ENCODE data around the gene ATAD3C.
"Not testable (repeated sequence)": the region's sequence is repeated elsewhere in the genome, so short reads cannot be mapped to it uniquely, and the experiment has no call there.

Gene ATAD3C

GRCh38 chr1:1460540-1461130 lies 11.1 kb downstream of the ATAD3C start:
- intact Hi-C loops (cut with DNase I), result no loop called here
- no peak for DNase-seq

GRCh38 chr1:1461721-1462317 lies 12.3 kb downstream of the ATAD3C start:
- DNase-seq, result no peak
- intact Hi-C loops (cut with DNase I), result no loop called here

DNA sequence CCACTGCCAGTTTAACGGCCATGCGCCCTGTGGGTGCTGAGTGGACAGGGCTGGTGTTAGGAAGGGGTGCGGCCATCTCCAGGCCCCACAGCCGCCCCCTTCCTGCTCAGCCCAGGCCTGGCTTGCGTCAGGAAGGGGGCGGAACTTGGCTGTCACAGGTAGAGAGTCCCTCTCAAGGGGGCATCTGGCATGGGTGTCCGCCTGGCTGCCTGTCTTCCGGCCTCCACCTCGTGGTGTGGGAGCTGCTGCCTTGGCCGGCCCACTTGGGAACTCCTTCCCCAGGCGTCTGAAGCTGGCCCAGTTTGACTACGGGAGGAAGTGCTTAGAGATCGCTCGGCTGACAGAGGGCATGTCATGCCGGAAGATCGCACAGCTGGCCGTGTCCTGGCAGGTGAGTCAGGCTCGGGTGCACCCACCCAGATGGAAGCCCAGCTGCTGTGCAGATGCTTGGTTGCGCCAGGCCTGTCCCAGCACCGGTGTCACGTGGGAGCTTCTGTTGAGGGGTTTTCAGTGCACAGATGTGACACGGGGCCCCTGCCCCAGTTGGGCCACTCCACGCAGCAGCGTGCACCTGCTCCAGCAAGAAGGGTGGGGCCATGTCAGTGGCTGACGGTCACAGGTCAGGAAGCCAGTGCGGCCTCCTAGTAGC lies 13.0 kb downstream of the ATAD3C start:
- intact Hi-C loops (cut with DNase I), result no loop called here

GRCh38 chr1:1463312-1463711 lies 13.8 kb downstream of the ATAD3C start:
- intact Hi-C loops (cut with DNase I), result no loop called here
- no peak for DNase-seq

More for the DNA sequence above, 13.0 kb downstream of the ATAD3C start:
- peak in 1 of 42 donors; percentile 8 for DNase-seq

GRCh38 chr1:1468196-1468985 lies 18.9 kb downstream of the ATAD3C start:
- intact Hi-C loops (cut with DNase I); DNase-seq: not testable (repeated sequence)

GRCh38 chr1:1470626-1471388 lies 21.3 kb downstream of the ATAD3C start:
- intact Hi-C loops (cut with DNase I), result no loop called here

DNA sequence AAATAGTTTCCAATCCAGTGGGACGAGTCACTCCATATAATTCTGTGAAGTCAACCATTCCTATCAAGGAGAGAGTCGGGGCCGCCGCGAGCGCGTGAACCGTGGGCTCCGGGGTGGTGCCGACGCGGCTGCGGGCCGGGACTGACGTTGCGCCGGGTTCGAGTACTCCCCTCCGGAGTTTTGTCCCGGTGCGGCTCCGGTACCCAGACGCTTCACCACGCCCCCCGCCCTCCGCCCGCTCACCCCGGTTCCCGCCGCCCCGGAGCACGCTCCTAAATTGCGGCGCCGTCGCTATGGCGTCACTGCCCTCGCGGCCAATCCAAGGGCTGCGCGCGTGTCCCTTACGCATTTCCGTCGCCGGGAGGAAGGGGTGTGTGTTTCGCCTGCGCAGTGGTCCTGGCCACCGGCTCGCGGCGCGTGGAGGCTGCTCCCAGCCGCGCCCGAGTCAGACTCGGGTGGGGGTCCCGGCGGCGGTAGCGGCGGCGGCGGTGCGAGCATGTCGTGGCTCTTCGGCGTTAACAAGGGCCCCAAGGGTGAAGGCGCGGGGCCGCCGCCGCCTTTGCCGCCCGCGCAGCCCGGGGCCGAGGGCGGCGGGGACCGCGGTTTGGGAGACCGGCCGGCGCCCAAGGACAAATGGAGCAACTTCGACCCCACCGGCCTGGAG lies 22.0 kb downstream of the ATAD3C start, which contains the start of gene ATAD3B:
ATAD3B (plus strand) TSS at position 377 of the 664 bp plus-strand sequence; CDS start at position 497, 120 bp downstream.
- DNase-seq, result peak; percentile 85 to 98 (median 95)
- intact Hi-C loops (cut with DNase I), result no loop called here

More at GRCh38 chr1:1470626-1471388, 21.3 kb downstream of the ATAD3C start:
- DNase-seq, result peak in 13 of 42 donors; percentile 3 to 44 (median 15)

DNA sequence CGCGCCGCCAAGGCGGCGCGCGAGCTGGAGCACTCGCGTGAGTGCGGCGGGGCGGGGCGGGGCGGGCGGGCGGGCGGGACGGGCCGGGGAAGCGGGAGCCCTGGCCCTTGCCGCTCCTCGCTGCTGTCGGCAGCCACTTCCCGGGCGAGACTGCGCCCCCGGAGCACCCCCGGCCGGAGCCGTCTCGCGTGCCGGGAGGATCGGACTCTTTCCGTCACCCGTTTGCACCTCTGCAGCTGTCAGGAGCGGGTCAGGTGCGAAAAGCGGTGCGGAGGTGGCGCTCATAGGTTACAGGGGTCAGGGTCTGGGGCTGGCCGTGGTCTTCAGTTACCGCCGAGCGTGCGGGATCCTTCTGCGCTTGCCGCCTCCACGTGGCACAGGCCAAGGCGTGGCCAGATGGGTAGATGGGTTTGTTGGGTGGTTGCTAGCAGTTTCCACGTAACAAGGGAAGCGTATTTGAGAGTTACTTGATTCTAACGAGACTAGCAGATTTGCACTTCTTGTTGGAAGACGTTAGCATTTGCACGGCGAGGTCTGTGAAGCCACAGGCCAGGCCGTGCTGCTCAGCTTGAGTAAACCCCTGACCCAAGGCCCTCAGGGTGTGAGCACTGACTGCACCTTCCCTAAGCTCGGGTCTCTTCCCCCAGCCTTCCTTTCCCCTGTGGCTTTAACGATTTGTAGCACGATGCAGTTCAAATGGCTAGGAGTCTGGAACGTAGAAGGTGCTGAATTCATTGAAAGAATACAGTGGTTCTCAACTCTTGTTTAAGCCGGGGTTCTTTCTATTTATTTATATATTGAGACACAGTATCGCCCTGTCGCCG lies 22.8 kb downstream of the ATAD3C start:
- DNase-seq; intact Hi-C loops (cut with DNase I): not testable (repeated sequence)

GRCh38 chr1:1476011-1476410 lies 26.5 kb downstream of the ATAD3C start:
- DNase-seq; intact Hi-C loops (cut with DNase I): not testable (repeated sequence)

DNA sequence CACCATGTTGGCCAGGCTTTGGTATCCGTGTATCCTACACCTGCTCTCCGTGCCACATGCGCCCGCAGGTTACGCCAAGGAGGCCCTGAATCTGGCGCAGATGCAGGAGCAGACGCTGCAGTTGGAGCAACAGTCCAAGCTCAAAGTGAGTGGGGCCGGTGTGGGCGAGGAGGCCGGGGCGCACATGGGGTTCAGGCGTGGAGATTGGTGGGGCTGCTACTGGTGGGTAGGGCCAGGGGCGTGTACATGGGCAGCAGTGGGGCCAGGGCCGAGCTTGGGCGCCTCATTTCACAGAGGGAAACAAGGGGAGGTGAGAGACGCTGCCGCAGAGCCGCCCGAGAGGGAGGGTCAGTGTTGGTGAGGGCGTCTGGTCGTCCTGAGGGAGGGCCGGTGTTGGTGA lies 27.7 kb downstream of the ATAD3C start:
- no peak for DNase-seq
- intact Hi-C loops (cut with DNase I), result no loop called here

GRCh38 chr1:1479547-1480487 lies 30.3 kb downstream of the ATAD3C start:
- intact Hi-C loops (cut with DNase I), result no loop called here
- DNase-seq, result no peak

GRCh38 chr1:1480488-1480867 lies 31.0 kb downstream of the ATAD3C start:
- intact Hi-C loops (cut with DNase I); DNase-seq: not testable (repeated sequence)

DNA sequence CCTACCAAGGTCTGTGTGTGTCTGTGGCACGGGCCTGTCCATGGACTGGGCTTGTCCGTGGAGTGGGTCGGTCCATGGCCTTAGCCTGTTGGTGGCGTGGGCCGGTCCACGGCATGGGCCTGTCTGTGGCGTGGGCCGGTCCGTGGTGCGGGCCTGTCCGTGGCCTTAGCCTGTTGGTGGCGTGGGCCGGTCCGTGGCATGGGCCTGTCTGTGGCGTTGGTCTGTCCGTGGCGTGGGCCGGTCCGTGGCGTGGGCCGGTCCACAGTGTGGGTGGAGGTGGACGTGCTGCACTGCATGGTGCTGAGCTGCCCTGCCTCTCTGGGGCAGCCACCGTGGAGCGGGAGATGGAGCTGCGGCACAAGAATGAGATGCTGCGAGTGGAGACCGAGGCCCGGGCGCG lies 32.3 kb downstream of the ATAD3C start:
- DNase-seq, result not testable (repeated sequence)

DNA sequence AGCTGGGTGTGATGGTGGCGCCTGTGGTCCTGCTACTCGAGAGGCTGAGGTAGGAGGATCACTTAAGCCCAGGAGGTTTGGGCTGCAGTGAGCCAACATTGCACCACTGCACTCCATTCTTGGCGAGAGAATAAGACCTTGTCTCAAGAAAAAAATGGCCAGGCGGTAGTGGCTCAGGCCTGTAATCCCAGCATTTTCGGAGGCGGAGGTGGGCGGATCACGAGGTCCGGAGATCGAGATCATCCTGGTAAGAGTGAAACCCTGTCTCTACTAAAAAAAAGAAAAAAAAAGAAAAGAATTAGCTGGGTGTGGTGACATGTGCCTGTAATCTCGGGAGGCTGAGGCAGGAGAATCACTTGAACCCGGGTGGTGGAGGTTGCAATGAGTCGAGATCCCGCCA lies 33.4 kb downstream of the ATAD3C start:
- DNase-seq, result no peak
- intact Hi-C loops (cut with DNase I), result no loop called here

More for the DNA sequence above, 32.3 kb downstream of the ATAD3C start:
- intact Hi-C loops (cut with DNase I), result not testable (repeated sequence)

DNA sequence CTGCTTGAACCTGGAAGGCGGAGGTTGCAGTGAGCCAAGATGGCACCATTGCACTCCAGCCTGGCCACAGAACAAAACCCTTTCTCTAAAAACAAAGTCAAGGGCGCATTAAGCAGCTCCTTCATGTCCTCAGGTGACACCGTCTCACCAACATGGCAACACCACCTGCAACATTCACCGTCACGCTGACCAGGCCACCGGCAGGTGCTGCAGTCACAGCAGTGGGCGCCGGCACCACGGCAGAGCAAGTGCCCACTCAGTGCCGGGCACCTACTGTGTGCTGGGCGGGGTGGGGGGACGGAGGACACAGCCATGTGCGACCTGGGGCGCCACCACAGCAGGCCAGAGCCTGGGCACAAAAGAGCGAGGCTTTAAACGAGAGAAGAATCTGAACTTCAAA lies 34.2 kb downstream of the ATAD3C start:
- DNase-seq, result no peak
- intact Hi-C loops (cut with DNase I), result no loop called here

DNA sequence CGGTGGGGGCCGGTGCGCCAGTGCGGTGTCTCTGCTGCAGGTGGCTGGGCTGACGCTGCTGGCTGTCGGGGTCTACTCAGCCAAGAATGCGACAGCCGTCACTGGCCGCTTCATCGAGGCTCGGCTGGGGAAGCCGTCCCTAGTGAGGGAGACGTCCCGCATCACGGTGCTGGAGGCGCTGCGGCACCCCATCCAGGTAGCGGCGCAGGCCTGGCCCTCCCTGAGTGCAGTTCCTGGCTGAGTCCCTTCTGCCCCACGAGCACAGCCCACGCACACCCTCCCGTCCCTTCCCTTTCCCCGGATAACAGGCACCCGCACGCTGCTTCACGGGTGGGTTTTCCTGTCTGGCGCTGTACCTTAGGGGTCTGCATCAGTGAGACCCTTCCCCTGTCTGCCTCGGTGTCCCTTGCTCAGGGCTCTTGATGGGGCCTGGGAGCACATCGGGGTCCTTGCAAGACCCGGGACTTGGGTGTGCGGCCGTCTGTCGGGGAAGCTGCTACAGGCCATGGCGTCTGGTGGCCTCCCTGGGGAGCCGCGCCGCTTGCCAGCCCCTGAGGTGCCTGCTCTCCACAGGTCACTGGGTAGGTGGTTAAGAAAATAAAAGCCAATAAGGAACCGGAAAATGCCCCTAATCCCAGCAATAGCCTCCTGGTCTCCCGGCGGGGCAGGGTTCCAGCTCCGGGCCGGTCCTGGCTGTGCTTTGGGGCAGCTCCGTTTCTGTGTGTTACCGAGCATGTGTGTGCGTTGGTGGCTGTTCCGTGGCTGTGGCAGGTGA lies 35.7 kb downstream of the ATAD3C start:
- intact Hi-C loops (cut with DNase I); DNase-seq: not testable (repeated sequence)

All from head of caudate nucleus (tissue), 42 donors.